HuH-7.5 (cell line): Measurements from ENCODE around the gene RING1.
A peak's percentile ranks its signal among the peaks of the same experiment; 100 is the strongest.

Source experiments
- DNase-seq: peaks from one replicate; pipeline ENCODE4 v3.0.0; 2011; ENCODE audit warnings: low spot score

The RING1 gene

DNA sequence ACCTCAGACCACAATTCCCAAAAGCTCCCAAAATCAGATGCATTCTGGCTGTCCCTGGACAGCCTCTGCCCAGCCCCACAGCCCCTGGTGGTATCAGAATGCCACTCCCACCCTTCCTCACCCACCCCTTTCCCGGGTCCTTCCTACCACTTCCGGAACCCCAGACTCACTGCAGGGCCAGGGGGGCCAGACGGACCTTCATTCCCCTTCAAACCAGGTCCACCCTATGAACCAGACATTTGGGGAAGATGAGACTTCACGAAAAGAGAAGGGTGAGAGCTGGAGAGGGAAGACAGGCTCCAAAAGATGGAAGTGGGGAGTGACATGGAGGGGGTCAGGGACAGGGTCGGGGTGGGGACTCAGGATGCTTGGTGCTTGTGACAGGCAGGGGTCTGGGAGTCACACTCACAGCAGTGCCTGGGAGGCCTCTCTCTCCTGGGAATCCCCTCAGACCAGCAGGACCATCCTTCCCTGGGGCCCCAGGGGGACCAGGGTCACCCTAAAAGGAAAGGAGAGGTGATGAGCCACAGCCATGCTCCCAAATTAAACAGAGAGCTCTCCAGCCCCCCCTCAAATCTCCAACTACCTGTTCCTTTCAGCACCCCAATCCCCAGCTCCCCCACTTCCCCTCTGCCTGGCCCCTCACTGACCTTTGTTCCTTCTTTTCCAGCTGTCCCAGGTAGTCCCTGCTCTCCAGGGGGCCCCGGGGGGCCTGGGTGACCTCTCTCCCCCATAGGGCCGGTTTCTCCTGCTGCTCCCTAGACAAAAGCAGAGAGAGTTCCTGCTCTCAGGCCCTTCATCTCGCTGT lies 36.2 kb upstream of the RING1 start:
- no peak for DNase-seq

DNA sequence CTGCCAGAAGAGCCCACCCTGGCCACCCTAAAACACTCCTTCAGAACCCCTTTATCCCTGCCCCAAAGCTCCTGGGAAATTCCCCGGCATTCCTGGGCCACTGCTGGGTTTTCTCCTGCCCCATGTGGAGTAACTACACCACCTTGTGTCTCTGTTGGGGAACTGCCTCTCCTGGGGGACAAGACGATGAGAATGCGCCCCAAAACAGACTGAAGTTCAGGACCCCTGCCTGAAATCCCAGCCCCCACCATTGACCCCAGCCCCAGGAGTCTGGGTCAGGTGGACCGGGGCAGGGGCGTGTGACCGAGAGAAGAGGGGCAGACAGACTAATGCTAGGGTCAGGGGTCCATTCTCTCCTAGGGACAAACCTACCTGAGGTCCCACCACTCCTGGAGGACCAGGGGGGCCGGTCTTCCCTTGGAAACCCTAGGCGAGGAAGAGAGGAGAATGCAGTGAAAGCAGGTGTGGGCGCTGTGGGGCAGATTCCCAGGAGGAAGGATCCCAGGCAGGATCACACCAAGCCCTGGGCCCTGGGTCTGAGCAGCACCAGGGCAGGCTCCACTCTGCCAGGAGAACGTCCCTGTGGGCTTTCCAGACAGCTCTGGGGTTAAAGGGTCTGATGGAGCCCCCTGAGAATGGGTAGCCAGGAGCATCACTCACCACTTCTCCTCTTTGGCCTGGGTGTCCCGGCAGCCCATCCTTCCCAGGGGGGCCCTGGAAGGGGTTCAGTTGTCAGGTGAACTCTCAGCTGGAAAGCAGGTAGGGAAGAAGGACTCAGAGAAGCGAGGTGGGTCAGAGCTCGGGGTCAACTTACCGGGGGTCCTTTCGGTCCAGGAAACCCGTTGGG lies 35.4 kb upstream of the RING1 start:
- DNase-seq: peak; percentile 63

DNA sequence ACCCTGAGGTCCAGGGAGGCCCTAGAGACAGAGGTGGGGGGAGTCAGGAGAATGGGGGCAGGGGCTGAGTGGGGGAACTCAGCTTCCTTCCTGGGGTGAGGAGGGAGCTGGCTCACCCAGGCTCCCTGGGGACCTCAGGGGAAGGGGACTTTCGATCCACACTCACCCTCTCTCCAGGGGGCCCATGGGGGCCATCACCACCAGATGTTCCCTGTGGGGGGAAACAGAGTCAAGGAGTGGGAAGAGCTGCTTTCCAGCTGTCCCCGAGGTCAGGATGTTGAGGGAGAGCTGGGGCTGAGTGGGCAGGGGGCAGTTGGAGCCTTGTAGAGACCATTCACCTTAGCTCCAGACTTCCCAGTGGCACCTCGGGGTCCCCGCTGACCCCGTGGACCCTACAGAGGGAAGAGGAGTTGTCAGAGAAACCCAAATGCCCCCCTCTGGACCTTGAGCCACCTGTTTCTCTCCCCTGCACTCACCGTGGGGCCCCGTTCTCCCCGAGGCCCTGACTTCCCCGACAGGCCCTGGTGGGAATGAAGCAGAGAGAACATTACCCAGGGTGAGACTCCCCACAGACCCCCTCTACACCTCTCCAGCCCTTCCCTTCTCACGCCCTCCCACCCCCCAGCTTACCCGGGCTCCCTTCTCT lies 34.6 kb upstream of the RING1 start:
- DNase-seq: no peak

GRCh38 chr6:33174784-33175183 lies 33.5 kb upstream of the RING1 start:
- no peak for DNase-seq

DNA sequence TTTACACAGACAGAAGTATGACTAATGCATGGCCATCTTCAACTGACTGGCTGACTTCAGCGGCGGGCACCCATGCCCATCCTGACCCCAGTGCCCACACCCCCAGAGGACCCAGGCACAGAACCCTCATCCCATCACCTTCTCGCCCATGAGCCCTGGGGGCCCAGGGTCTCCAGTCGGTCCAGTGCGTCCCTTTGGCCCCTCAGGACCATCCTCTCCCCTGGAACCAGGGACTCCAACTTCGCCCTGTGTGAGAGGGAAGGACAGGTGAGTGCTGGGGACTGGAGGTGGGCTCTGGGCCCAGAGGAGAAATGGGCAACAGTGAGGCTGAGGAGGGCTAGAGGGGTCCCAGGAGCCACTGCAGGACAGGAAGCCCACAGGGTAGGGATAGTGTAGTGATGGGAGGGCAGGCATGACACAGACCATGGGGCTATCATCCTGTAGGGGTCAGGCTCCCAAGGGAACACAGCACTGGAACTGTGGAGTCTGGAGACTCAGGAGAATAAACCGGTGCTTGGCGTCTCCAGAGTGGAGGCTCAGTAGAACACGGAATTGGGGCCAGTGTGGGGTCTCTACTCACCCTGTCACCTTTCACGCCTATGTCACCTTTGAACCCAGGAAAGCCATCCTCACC lies 32.7 kb upstream of the RING1 start:
- DNase-seq: no peak

- DNase-seq: no peak
Observed at GRCh38 chr6:33176906-33177305, 31.4 kb upstream of the RING1 start.

GRCh38 chr6:33177552-33178446 lies 30.5 kb upstream of the RING1 start:
- DNase-seq: no peak

DNA sequence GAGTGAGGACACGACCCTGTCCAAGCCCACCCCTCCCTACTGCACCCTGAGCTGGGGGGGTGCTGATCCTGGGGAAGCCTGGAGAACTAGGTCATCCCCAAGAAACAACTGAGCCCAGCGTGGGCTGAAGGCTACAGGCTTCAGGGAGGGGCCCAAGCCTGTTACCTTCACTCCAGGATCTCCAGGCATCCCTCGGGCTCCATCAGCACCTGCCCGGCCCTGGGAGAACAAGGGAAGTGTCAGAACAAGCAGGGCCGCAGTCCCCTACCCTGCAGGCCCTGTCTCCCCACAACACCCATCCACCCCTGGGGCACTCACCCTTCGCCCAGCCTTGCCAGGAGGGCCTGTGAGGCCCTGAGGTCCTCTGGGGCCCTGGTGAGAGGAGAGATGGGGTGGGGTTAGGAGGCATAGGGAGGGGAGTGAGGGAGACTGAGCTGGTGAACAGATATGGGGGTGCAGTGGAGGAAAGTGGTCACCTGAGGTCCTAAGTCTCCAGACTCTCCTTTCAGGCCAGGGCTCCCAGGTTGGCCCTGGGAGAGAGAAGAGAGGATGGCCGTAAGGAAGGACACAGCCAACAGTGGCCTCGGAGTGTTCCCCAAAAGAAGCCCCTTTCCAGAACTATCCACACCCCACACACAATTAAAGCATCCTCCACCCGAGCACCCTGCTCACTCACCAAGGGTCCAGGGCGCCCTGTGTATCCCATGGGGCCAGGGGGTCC lies 29.4 kb upstream of the RING1 start:
- DNase-seq: no peak

DNA sequence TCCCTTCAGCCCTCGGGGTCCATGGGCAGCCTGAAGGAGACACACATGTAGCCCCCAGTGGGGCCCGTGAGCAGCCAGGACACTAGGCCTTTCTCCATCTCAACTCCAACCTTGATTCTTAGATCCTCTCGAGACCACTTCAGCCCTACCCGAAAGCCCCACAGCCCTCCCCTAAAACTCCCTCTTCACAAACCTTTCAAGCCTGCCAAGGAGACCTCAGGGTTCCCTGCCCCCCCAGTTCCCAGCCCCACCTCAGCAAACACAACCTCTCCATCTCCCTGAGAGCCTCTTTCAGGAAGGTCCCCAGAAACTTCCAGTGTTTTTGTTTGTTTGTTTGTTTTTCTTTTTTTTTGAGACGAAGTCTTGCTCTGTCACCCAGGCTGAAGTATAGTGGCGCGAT lies 27.2 kb upstream of the RING1 start:
- DNase-seq: no peak

DNA sequence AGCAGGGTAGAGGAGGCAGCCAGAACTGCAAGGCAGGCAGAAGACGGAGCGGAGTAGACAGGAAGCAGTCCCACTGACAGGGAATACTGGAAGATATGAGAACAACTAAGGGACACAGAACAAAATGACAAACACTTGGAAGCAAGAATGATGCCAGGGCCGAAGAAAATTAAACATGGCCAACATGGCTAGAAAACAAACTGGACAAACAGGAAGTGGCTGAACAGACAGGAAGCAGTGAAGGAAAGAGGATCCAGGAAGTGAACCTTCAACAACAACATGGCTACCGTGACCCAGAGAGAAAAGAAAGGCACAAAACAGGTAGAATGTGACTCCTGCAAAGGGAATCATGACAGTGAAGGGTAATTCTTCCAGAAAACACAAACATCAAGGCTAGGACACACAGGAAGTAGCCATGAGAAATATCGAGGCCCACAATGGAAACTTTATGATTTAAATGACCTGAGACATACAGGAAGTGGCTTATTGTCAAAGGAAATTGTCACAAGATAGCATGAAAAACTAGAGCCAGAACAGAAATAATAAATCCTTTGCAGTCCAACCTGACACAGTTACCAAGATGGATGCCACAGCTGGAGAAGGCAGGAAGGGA lies 25.1 kb upstream of the RING1 start:
- no peak for DNase-seq

DNA sequence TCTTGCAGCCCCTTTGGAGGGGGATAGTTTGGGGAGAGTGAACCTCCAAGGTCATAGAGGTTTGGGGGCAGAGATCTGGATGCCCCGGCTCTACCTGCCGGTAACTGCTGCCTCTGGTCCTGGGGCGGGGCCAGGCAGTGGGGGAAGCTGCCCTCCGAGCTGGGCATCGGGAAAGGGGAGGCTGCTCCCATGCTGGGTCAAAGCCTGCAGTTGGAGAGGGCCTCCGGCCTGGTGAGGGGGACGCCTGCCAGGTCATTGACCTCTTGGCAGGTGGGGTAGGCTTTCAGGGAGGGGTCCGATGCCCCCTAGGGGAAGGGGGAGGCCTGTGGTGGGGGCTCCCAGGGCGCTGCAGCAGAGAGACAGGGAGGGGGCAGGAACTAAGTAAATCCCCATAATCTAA lies 23.1 kb upstream of the RING1 start:
- no peak for DNase-seq

DNA sequence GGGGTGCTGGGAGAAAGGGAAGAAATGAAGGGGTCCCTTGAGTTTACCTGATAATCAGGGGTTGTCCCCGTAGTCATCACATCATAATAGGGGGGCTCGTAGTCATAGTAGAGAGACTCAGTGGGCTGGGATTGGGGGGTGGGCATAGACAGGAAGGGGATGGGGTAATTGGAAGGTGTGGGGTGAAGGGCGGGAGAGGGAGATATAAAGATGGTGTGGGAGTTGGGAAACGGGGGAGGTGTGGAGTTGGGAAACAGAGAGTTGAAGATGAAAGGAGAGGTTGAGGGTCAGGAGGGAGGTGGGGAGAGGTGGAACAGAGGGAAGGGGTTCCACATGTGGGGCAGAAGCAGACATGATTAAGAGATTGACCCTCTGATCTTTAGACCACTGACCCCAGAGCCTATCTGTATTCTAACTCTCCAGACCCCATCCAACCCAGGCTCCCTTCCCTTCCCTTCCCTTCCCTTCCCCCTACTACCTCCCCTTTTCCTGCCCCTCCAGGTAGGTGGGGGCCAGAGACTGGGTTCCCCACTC lies 22.6 kb upstream of the RING1 start:
- DNase-seq: no peak

DNA sequence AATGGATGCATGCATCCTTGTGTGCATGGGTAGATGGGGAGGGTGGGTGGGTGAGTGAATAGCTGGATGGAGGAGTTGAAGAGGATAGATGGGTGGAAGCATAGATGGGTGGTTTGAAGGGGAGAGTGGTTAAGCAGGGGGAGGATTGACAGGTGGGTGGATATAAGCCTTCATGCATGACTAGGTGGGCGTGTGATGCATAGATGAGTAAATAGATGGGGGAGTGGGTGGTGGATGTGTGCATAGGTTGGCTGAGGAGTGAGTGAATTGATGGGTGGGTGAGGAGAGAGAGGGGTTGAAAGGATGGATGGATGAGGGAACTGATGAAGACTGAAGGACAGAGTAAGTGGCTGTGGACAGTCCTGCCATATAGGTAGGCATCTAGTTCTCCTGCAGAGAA lies 20.5 kb upstream of the RING1 start:
- DNase-seq: no peak

GRCh38 chr6:33189164-33189563 lies 19.1 kb upstream of the RING1 start:
- no peak for DNase-seq

- DNase-seq: no peak
Observed at GRCh38 chr6:33189625-33190448, 18.5 kb upstream of the RING1 start.

DNA sequence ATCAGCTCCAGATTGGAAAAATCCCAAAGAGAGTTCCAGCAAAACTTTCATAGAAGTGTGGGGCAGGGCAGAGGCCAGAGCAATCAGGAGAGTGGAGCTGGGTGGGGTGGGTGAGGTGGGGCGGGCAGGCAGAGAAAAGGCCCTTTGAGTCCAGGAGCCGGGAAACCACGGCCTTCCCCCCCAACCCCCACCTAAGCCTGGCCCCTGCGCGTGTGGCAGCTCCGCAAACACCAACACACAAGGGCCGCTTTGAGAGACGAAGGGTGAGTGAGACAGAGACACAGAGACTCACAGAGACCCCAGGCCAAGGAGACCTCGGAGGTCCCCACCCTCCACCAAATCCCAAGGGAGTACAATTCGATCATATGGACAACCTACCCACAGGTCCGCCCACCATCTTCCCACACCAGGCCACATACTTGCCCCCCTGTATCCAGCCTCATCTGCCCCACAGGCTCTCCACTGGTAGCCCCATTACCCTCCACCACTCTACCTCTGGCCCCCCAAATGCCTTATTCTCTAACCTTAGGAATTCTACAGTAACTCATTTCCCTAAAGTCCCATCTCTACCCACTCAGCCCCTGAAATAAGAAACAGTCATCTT lies 17.7 kb upstream of the RING1 start:
- no peak for DNase-seq

GRCh38 chr6:33191383-33192104 lies 16.8 kb upstream of the RING1 start:
- no peak for DNase-seq

DNA sequence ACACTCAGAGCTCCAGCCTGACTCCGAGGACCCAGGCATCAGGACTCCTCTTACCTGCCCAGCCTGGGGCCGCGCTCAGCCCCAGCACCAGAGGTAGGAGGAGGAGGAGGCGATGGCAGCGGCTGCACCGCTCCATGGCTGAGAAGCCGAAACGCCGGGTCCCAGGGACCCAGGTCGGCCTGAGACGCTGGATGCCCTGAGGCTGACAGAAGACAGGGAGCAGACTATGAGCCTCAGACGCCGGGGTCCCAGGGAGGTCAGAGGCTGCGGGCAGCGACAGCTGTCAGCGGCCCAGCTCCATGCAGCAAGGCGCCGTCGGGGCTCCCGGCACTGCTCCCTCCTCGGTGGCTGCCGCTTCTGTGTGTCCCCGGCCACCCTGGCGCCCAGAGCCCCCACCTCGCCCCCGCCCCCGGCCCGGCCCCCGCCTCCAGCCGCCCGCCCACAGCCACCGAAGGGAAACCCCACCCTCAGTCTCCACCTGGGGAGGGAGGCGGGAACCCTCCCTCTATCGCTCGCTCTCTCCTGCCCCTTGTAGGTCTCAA lies 16.1 kb upstream of the RING1 start, which contains the start of gene COL11A2:
TSS of gene COL11A2 (minus strand) at position 363 of the 542 bp plus-strand sequence. CDS start at position 136, 227 bp downstream.
- no peak for DNase-seq
